Lung microvascular endothelial cell (primary cell): ENCODE data around the gene BTBD7. TPM values are rescaled to one million over a fixed set of nuclear protein-coding genes. Genes with fewer than 3 reads are reported as not detected.
"Not testable (repeated sequence)": the region's sequence is repeated elsewhere in the genome, so short reads cannot be mapped to it uniquely, and the experiment has no call there.

ENCODE experiments used
- DNase-seq, 2 donors: peaks; one replicate each; pipeline versions ENCODE4 v3.0.0 to v3.0.0-alpha.2; 2010; ENCODE audit warnings: low read depth in 2 of 2
- total RNA-seq: library from RNA; depleted of rRNA; stranded (reverse); fragments of >200 nt; gene quantifications from 2 replicates; pipeline ENCODE4 v1.2.1, GENCODE V29; 2014

The BTBD7 gene, protein sequence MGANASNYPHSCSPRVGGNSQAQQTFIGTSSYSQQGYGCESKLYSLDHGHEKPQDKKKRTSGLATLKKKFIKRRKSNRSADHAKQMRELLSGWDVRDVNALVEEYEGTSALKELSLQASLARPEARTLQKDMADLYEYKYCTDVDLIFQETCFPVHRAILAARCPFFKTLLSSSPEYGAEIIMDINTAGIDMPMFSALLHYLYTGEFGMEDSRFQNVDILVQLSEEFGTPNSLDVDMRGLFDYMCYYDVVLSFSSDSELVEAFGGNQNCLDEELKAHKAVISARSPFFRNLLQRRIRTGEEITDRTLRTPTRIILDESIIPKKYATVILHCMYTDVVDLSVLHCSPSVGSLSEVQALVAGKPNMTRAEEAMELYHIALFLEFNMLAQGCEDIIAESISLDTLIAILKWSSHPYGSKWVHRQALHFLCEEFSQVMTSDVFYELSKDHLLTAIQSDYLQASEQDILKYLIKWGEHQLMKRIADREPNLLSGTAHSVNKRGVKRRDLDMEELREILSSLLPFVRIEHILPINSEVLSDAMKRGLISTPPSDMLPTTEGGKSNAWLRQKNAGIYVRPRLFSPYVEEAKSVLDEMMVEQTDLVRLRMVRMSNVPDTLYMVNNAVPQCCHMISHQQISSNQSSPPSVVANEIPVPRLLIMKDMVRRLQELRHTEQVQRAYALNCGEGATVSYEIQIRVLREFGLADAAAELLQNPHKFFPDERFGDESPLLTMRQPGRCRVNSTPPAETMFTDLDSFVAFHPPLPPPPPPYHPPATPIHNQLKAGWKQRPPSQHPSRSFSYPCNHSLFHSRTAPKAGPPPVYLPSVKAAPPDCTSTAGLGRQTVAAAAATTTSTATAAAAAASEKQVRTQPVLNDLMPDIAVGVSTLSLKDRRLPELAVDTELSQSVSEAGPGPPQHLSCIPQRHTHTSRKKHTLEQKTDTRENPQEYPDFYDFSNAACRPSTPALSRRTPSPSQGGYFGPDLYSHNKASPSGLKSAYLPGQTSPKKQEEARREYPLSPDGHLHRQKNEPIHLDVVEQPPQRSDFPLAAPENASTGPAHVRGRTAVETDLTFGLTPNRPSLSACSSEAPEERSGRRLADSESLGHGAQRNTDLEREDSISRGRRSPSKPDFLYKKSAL
- 17.2 and 27.2 TPM in 2 replicates for total RNA-seq

GRCh38 chr14:93332853-93333630, at the start of gene BTBD7:
TSS of gene BTBD7 (minus strand) at chr14:93333036. CDS start at chr14:93296051, 36,985 bp downstream.
- peak; percentile 96 to 97 for DNase-seq

DNA sequence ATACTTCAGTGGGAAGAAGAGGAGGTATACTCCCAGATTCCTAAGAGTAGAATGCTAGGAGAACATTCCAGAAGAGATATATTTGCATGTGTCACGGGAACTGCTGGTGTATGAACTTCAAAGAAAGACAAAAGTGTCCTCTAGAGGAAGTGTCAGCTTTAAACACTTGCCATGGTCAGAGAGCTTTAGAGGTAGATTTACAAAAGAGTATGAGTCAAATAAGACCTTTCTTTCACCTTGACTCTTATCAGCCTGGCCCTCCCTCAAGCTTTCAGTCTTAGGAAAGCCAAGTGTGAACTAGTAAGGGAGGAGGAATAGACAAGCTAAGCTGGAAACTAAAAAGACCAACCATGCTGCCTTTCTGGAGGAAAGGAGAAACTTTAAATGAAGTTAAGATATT, 48.8 kb upstream of the BTBD7 start:
- no peak for DNase-seq

GRCh38 chr14:93379831-93380230, 47.0 kb upstream of the BTBD7 start:
- no peak for DNase-seq

DNA sequence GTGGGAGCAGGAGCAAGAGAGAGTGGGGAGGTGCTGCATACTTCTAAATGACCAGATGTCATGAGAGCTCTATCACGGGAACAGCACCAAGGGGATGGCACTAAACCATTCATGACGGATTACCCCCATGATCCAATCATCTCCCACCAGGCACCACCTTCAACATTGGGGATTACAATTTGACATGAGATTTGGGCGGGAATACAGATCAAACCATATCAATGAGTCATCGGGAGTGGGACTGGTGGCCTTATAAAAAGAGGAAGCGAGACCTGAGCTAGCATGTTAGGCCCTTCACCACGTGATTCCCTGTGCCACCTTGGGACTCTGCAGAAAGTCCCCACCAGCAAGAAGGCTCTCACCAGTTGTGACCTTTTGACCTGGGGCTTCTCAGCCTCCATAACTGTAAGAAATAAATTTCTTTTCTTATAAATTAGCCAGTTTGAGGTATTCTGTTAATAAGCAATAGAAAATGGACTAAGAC, 42.9 kb upstream of the BTBD7 start:
- DNase-seq = no peak

DNA sequence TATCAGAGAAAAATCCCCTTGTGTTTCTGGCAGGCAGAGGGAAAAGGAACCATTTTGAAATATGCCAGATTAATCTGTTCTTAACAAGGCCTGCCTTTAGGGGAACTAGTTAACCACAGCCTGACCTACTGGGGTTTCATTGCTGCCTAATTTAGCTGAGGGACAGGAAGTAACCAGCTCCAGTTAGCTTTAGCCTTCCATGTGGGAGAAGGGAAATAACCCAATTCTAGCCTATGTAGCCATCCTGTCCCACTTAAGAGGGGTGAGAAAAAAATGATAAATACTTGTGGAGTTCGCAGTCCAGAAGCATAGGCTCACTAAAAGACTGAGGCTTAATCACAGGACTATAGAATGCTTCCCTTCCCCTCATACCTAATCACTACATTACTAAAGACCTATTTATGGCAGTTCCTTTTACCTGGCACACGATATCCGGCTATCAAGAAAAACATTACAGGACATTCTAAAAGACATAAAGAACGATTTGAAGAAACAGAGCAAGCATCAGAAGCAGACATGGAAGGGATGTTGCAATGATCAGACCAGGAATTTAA, 37.0 kb upstream of the BTBD7 start:
- no peak for DNase-seq

DNA sequence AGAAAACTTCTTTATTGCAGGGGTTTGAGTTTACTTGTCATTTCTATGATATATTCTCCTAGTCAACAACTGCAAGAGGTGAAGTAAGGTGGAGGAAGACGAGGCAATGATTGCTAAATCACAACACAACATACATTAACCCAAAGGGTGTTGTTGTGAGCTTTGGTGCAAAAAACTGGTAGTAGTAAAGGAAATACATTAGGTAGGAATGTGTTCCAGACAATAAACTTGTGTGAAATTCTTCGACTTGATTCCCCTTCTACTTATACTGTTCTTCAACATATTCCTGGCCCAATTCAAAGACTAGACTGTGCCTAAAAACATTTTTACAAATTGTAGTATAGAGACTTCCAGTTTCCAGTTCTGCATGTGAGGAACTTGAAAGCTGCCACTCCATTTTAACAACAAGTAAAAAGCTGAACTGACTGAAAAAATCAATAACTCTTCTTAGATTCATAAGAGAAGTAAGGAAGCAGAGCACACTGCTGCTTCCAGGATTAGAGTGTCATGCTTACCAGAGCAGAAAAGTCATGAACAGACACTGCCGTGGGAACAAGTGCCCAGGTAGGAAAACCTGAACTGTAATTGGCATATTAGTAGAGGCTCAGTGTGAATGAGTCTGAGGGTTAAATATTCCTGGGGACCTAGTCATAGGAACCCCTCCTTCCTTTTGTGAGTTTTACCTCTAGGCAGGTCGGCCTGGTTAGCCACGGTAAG, 36.3 kb upstream of the BTBD7 start:
- DNase-seq = no peak

GRCh38 chr14:93354873-93355272, 22.0 kb upstream of the BTBD7 start:
- DNase-seq = not testable (repeated sequence)

DNA sequence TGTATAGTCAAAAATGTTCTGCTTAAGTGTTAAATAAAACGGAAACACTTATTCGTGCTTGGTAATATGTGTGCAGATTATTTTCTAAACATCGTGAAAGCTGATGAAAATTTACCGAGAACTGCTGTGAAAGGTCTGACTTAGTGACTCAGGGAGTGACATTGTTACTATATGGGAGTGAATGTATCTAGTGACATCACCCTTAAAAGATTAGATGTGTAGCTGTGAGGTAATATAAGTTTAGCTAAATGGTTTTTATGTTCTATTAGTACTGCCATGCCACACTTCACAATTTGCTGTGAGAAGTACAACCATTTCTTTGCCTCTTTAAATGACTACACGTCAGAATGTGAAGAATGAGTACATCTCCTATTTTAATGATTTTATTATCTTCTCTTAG, 15.5 kb upstream of the BTBD7 start:
- no peak for DNase-seq

DNA sequence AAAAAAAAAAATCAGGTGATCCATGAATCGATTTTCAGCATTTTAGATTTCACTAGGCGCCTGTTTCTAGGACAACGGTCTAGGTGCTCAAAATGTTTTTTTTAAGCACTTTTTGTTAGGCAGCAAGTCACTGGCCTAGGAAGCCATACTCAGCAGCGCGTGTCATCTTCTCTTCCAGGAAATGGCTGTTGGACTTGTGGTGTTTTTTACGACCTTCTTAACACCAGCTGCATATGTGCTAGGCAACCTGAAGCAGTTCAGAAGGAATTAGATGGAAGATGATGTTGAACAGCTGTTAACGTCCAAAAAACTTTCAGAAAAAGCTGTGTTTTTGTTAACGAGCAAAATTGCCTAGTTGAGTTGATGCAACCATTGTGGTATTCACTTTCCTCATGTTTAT, 15.0 kb upstream of the BTBD7 start:
- DNase-seq = no peak

- no peak for DNase-seq
Measured at GRCh38 chr14:93346926-93347721, 14.3 kb upstream of the BTBD7 start, which contains the start of gene COX8C. TSS of gene COX8C (plus strand) at chr14:93347182. CDS start at chr14:93347269, 87 bp downstream.

- DNase-seq = no peak
Measured at GRCh38 chr14:93343797-93344196, 11.0 kb upstream of the BTBD7 start.

DNA sequence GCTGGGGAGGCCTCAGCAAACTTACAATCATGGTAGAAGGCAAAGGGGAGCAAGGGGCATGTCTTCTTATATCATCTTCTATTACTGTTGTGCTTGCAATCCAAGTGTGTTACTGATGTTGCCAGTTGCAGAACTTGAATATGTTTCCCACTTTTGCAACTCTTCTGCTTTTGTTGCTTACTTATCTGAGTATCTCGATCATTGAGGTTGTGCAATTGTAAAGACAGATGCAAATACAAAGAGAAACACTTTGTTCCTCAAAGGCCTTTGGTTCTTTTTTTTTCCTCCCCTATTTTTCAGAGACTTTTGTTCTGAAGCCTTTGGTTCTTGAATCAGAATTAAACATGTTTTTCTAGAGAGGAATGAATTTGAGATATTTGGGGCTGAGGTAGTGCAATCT, 10.4 kb upstream of the BTBD7 start:
- DNase-seq = no peak

GRCh38 chr14:93337884-93338283, 5.0 kb upstream of the BTBD7 start:
- DNase-seq = no peak

DNA sequence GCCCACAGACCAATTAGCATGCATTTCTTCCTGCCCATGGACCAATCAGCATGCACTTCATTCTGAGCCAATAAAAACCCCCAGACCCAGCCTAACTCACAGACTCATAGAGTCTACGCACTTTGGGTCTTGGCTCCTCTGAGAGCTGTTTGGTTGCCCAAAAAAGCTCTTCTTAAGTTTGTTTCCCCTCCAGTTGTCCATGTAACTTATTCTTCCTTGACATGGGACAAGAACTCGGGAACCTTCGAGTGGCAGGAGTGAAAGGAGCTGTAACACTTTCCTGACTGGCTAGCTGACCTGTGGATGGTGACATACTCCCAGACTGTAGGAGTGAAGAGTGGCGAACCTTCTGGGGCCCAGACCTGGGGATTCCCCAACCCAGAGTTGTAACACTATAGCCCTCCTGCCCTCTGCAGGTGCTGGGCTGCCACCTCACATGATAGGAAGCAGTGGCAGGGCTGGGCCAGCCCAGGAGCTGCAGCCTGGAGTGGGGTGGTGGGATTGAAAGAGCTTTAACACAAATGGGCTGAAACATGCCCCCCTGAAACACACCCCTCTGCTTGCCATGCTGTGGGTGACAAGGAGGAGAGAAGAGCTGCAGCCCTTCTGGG, 4.4 kb upstream of the BTBD7 start:
- no peak for DNase-seq

DNA sequence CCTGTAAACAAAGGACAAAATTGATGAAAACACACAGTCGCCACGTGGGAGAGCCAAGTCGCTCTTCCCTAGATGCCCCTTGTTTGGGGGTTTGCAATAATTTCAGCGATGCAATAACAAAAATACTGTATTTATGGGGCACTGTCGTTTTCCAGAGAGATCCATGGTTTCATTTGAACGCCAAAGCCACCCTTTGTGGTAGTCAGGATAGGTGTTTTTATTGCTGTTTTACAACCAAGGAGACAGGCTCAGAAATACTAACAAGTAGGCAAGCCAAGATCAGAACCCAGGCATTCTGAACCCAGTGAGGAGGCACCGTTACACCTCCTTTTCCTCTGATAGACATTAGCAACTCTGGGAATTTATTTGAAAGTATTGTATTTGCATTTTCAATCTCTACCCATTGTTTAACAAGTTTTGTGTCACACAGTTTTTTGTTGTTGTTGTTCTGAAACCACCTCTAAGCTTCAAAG, 831 bp upstream of the BTBD7 start:
- DNase-seq = no peak

DNA sequence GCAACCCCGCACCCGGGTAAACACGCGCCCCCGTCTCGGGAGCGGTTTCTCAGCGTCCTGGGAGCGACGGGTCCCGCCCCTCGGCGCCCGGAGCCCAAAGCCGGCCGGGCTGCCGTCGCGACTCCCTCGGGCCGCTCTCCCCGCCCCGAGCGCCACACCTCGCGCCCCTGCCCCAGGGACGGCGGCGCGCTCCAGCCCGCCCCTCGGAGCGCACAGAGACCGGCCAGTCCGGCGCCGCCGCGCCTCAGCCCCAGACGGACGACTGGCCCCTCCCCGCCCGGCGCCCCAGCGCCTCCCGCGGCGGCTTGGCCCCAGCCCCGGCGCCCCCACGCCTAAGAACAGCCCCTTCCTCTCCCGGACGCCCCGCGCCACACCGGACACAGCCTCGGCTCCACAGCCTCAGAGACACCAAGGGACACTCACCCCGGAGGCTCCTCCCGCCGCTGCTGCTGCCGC, 411 bp downstream of the BTBD7 start:
- peak; percentile 65 to 79 for DNase-seq

DNA sequence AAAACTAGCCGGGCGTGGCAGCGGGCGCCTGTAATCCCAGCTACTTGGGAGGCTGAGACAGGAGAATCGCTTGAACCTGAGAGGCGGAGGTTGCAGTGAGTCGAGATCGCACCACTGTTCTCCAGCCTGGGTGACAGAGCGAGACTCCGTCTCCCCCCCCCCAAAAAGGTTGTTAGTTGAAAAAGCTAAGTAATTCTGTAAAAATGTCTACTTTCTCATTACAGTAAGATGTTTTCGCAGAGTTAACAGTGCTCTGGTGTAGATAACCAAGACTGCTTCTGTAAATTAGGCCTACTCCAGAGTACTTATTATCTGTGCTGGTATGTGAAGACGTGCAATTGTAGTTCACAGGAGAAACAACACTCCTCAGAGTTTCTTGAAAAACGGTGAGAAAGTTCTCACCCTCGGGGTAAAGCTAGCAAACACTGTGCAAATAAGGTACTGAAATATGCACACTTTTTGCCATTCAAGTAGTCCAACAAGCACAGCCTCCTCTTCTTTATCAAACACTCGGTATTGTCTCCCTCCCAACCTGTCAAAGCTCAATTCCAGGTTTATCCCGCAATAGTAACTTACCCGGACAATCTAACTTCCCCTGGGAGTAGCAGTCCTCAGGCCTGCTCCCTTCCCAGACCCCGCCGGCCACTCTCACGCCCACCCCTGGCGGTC, 974 bp downstream of the BTBD7 start:
- no peak for DNase-seq
